ENCODE measurements around the gene SYTL3.
A peak's percentile ranks its signal among the peaks of the same experiment; 100 is the strongest.
"Not testable (repeated sequence)": the region's sequence is repeated elsewhere in the genome, so short reads cannot be mapped to it uniquely, and the experiment has no call there.

The SYTL3 gene

GRCh38 chr6:158630938-158631616 lies 18.8 kb upstream of the SYTL3 start:
- no peak overlapping the region for H3K4me3 ChIP-seq (ENCODE audit: control insufficient read depth, low read depth, low read length)
- DNase-seq (ENCODE audit: low read depth) = peak; percentile 73
- peak; percentile 1 for TF ChIP-seq CTCF (conservative IDR thresholded peaks at IDR 0.05; ENCODE audit: control insufficient read depth, insufficient read depth, low read depth, low read length)

- no peak for TF ChIP-seq CTCF (conservative IDR thresholded peaks at IDR 0.05; ENCODE audit: control insufficient read depth, insufficient read depth, low read depth, low read length)
- peak; percentile 90 for DNase-seq (ENCODE audit: low read depth)
- H3K4me3 ChIP-seq (ENCODE audit: control insufficient read depth, low read depth, low read length) = no peak overlapping the region
These were observed 17.9 kb upstream of the SYTL3 start for GRCh38 chr6:158631678-158632537.

- DNase-seq (ENCODE audit: low read depth); H3K4me3 ChIP-seq (ENCODE audit: control insufficient read depth, low read depth, low read length): not testable (repeated sequence)
These were observed 17.2 kb upstream of the SYTL3 start for GRCh38 chr6:158632538-158633119.

GRCh38 chr6:158633127-158633526 lies 16.7 kb upstream of the SYTL3 start:
- no peak for DNase-seq (ENCODE audit: low read depth)
- TF ChIP-seq CTCF (conservative IDR thresholded peaks at IDR 0.05; ENCODE audit: control insufficient read depth, insufficient read depth, low read depth, low read length) = no peak
- no peak overlapping the region for H3K4me3 ChIP-seq (ENCODE audit: control insufficient read depth, low read depth, low read length)

GRCh38 chr6:158634695-158635426 lies 15.0 kb upstream of the SYTL3 start:
- H3K4me3 ChIP-seq (ENCODE audit: control insufficient read depth, low read depth, low read length) = no peak overlapping the region
- no peak for DNase-seq (ENCODE audit: low read depth)
- TF ChIP-seq CTCF (conservative IDR thresholded peaks at IDR 0.05; ENCODE audit: control insufficient read depth, insufficient read depth, low read depth, low read length) = no peak

- no peak overlapping the region for H3K4me3 ChIP-seq (ENCODE audit: control insufficient read depth, low read depth, low read length)
- no peak for TF ChIP-seq CTCF (conservative IDR thresholded peaks at IDR 0.05; ENCODE audit: control insufficient read depth, insufficient read depth, low read depth, low read length)
- no peak for DNase-seq (ENCODE audit: low read depth)
These were observed 14.3 kb upstream of the SYTL3 start for GRCh38 chr6:158635427-158636073.

Measured in fibroblast of mammary gland (primary cell).